GM18517 (cell line): ENCODE measurements around the gene JUP.
"Not testable (repeated sequence)": the region's sequence is repeated elsewhere in the genome, so short reads cannot be mapped to it uniquely, and the experiment has no call there.

ENCODE experiments used
- ATAC-seq: cut with Tn5 transposase; IDR thresholded peaks from one replicate; pipeline ENCODE4 v1.9.1; 2021; ENCODE audit warnings: mild to moderate bottlenecking, moderate library complexity; ENCODE audit not compliant: unreplicated experiment

JUP gene

DNA sequence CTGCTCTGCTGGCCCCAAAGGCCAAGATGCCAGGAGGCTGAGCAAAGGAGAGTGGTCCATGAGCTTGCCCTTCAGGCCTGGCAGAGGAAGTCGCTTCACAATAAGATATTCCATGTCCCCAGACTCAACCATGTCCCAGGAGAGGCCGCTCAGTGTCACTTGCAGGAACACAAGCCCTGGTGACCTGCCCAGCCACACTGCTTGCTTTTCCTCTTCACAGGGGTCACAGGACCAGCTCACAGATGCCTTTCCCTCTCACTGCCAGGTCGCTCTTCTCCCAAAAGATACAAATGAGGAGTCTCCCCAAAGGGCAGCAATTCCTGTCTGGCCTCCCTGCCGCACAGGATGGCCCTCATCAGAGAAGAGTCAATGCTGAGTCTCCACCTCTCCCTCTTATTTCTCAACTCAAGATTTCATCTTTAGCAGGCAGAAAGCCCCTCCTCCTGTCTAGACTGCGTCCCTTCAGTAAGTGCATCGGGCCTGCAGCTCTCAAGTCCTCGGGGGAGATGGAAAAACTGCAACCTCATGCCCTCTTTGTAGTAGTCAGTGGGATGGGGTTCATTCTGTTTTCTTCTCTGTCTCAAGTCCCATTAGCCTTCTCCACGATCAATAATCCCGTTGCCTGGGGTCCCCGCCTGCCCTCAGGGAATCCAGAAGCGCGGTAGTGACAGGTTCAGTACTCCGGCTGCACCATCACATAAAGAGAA lies 5.0 kb downstream of the JUP start:
- no peak for ATAC-seq

- ATAC-seq: no peak
Measured at GRCh38 chr17:41779954-41780353, 6.6 kb downstream of the JUP start.

GRCh38 chr17:41777574-41778188 lies 8.8 kb downstream of the JUP start:
- ATAC-seq: no peak

DNA sequence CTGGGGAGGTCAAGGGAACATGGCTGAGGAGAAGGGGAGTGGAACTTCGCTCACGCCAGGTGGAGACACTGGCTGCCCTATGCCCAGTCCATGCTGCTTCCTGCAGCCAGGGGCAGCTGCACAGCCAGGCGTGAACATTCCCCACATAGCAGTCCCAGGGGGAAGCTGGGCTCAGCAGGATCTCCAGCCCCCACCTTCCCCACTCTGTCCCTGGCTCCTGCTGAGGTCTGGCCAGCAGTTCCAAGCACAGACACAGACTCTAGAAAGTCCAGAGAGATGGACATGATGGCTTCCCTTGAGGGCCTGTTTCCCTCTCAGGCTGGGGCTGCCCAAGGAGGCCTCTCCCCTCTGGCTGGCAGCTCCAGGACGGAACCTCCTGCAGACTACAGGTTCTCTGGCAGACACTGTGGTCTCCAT lies 9.3 kb downstream of the JUP start:
- no peak for ATAC-seq

GRCh38 chr17:41776262-41776900 lies 10.1 kb downstream of the JUP start:
- not testable (repeated sequence) for ATAC-seq

- ATAC-seq: no peak
Measured at GRCh38 chr17:41775394-41776226, 10.9 kb downstream of the JUP start.

GRCh38 chr17:41773731-41774193 lies 12.7 kb downstream of the JUP start:
- ATAC-seq: no peak

- no peak for ATAC-seq
Measured at GRCh38 chr17:41773190-41773588, 13.3 kb downstream of the JUP start.

DNA sequence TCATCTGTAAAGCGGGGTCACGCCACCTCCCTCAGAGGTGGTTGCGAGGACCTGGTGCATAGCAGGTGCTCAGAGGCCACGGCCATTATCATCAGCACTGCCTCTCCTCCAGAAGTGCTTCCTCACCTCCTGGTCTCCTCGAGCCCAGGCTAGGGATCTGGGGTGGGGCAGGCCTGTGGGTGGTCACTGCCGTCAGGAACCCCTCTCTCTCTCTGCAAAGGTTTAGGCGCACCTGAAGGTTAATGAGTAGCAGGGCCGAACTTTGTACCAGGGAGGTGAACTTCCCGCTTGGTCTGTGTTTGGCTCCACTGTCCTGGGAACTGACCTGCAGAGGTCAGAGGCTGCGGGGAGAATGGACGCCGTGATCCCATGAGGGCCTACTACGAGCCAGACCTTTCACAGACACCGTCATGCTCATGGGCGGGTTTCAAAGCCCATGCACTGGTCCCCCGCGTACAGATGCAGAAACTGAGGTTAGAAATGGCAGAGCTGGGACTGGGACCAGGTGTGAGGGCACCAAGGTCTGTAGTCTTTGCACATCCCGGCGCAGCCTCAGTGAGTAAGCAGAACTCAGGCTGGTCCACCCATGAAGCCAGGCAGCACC lies 13.8 kb downstream of the JUP start:
- no peak for ATAC-seq

DNA sequence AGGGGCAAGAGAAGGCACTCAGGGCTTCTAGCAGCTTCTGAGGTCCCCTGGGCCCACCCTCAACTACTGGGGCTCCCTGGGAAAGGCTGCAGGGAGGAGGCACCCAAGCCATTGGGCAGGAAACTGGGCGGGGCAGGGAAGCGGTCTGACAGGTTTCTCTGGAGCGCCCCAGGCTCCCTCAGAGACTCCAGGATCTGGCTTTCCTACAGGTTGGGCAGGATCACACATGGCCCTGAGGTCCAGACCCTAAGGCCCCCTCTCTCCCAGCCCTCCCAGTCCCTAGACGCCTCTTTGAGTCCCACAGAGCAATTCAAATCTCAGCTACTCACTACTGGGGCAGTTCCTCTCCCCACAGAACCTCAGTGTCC lies 14.3 kb downstream of the JUP start:
- no peak for ATAC-seq

DNA sequence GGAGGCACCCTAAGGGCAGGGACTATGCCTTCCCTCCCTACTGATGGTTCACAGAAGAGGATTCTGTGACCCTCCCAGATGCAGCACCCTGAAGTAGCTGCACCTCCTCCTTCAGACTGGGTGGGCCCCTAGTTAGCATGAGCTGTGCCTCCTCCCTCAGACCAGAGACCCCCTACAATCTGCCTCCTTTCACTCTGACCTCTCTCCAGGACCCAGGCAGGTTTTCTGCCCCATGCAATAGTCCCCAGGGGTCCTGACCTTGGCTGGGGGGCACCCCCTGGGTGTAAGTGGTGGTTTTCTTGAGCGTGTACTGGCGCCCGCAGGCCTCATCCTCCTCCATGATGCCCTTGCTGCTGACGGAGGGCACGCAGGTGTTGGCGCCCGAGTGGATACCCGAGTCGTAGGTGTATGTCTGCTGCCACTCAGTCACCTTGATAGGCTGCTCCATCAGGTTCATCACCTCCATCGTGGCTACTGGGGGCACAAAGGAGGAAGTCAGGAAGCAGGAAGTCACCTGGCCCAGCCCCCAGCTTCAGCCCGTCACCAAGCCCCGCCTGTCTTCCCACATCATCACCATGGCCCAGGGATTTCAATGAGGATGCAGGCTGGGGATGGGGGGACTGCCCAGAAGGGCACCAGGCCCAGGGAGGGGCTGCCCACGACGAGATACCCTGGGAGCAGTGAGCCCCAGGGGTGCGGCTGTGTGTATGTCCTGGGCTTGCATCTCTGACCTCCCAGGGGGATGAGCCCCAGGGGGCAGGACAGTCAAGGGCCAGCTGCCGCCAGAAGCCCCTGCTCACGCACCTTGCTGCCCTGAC lies 14.9 kb downstream of the JUP start:
- ATAC-seq: no peak

DNA sequence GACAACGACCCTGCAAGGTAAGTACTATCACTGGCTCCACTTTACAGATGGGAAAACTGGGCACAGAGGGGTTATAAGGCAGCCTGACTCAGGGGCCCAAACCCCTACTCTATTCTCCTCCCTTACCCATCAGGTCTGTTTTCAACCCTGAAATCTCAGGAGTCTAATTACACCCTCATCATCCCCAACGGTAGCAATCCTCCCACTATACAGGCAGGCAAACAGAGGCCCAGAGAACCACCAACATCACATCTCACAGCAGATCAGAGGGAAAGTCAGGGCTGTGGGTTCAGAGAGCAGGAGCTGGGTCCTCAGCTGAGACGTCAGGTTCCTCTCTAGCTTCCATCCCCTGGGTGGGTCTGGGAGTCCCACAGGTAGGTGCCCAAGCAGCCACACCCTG lies 16.5 kb downstream of the JUP start:
- no peak for ATAC-seq

- ATAC-seq: no peak
Measured at GRCh38 chr17:41769346-41769862, 17.1 kb downstream of the JUP start.

GRCh38 chr17:41768682-41769288 lies 17.7 kb downstream of the JUP start:
- no peak for ATAC-seq

GRCh38 chr17:41767324-41768042 lies 19.0 kb downstream of the JUP start:
- ATAC-seq: no peak

GRCh38 chr17:41766135-41766534 lies 20.4 kb downstream of the JUP start:
- ATAC-seq: no peak

DNA sequence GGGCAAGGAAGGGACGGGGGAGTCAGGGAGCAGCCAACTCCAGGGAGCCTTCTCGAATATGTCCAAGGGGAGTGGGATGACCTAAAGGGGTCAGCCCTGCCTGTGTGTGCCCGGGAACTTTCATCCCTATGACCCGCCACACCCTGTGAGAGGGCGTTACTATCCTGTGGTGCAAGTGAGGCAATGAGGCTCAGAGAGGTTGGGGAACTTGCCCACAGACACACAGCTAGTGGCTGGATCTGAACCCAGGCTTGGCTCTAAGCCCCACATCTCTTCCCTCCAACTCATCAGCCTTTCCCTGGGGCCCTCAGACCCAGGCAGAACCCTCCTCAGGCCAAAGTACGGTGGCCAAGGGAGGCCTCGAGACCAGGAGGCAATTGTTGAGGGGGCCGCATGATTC lies 23.2 kb downstream of the JUP start:
- ATAC-seq: no peak

GRCh38 chr17:41762841-41763240 lies 23.7 kb downstream of the JUP start:
- no peak for ATAC-seq

GRCh38 chr17:41762391-41762790 lies 24.1 kb downstream of the JUP start:
- ATAC-seq: no peak
